HCT116 (cell line): ENCODE data around the gene TLR8. TPM values are rescaled to one million over a fixed set of nuclear protein-coding genes. Genes with fewer than 3 reads are reported as not detected.
"Not testable (repeated sequence)": the region's sequence is repeated elsewhere in the genome, so short reads cannot be mapped to it uniquely, and the experiment has no call there.

ENCODE experiments used
- ATAC-seq: fragments of 200-7000 bp; cut with Tn5 transposase; 2 replicates; pipeline ENCODE4 v1.9.1; 2020; ENCODE audit warnings: mild to moderate bottlenecking, moderate library complexity
- BruUV-seq: library from RNA; stranded (reverse); fragments of 400-500 nt; replicated peaks from 2 replicates; lab custom pipeline; 2021; lab: Mats Ljungman, UMichigan
- CTCF ChIA-PET: fragments of 300-600 bp; sonication (Branson Sonifier 250); formaldehyde crosslinking; loops from one replicate; lab custom pipeline; 2021; ENCODE audit warnings: antibody characterized with exemption; lab: Charles Lee
- POLR2A ChIA-PET: fragments of 300-600, 350-600 bp; sonication (Branson Sonifier 250); formaldehyde crosslinking; loops from one replicate; lab custom pipeline; 2021; ENCODE audit warnings: antibody characterized with exemption; lab: Charles Lee
- RAD21 ChIA-PET, 2 experiments: fragments of 300-600 bp; sonication (Branson Sonifier 250); formaldehyde crosslinking; loops; one replicate each; lab custom pipeline; 2023; ENCODE audit warnings: low total read pairs in 2 of 2; ENCODE audit not compliant: uncharacterized antibody in 2 of 2, unreplicated experiment in 2 of 2, low non-redundant PET in 1 of 2; lab: Charles Lee
- DNase-seq: peaks from one replicate; pipeline ENCODE4 v3.0.0-alpha.2; 2010; ENCODE audit warnings: low read depth, low spot score
- H2AFZ ChIP-seq: fragments of 200-600 bp; shearing (Covaris generic), sonication (generic); 2 replicates; pipeline ENCODE4 v1.6.1; 2017; ENCODE audit warnings: low read depth, mixed run types, mixed read lengths, antibody characterized with exemption, low read length; ENCODE audit not compliant: poor library complexity, severe bottlenecking
- H3K27ac ChIP-seq: 2 replicates; pipeline ENCODE4 v1.5.1; 2012; ENCODE audit warnings: low read depth, low read length
- H3K27me3 ChIP-seq: fragments of 200-600 bp; sonication (generic); 2 replicates; pipeline ENCODE4 v1.6.1; 2016; ENCODE audit warnings: mixed run types, low read length, mixed read lengths; ENCODE audit not compliant: insufficient read depth
- H3K36me3 ChIP-seq, 2 experiments: fragments of 200-500 bp in 1 of 2; fragments of 200-600 bp in 1 of 2; sonication (Bioruptor generic) in 1 of 2; sonication (generic) in 1 of 2; 2 replicates each; pipeline versions ENCODE4 v1.5.1 to v1.6.1; 2014 to 2016; ENCODE audit warnings: low read length in 2 of 2, inconsistent platforms in 1 of 2, mixed read lengths in 1 of 2, mixed run types in 1 of 2; ENCODE audit not compliant: insufficient read depth in 2 of 2, control insufficient read depth in 1 of 2
- H3K4me1 ChIP-seq, 2 experiments: fragments of 200-600 bp in 1 of 2; sonication (generic) in 1 of 2; 2 replicates each; pipeline versions ENCODE4 v1.5.1 to v1.6.1; 2012 to 2017; ENCODE audit warnings: low read length in 2 of 2, inconsistent platforms in 1 of 2, mild to moderate bottlenecking in 1 of 2, mixed read lengths in 1 of 2, mixed run types in 1 of 2, moderate library complexity in 1 of 2; ENCODE audit not compliant: insufficient read depth in 2 of 2, control insufficient read depth in 1 of 2
- H3K4me2 ChIP-seq: fragments of 200-600 bp; sonication (generic); 2 replicates; pipeline ENCODE4 v1.6.1; 2017; ENCODE audit warnings: mixed run types, low read length, mixed read lengths
- H3K4me3 ChIP-seq, 2 experiments: fragments of 200-600 bp in 1 of 2; sonication (generic) in 1 of 2; replicated peaks in 1 of 2; 2 replicates each; pipeline ENCODE4 v1.5.1; 2011 to 2016; ENCODE audit warnings: low read length in 2 of 2, control low read depth in 1 of 2, low read depth in 1 of 2, mild to moderate bottlenecking in 1 of 2, mixed read lengths in 1 of 2, mixed run types in 1 of 2
- H3K79me2 ChIP-seq: fragments of 200-600 bp; sonication (generic); 2 replicates; pipeline ENCODE4 v1.6.1; 2017; ENCODE audit warnings: mild to moderate bottlenecking, mixed run types, low read length, moderate library complexity, mixed read lengths; ENCODE audit not compliant: insufficient read depth
- H3K9ac ChIP-seq: fragments of 200-600 bp; sonication (generic); 2 replicates; pipeline ENCODE4 v1.6.1; 2016; ENCODE audit warnings: low read length, mixed read lengths
- H3K9me2 ChIP-seq: fragments of 200-600 bp; sonication (generic), shearing (Covaris generic); 2 replicates; pipeline ENCODE4 v1.6.1; 2017; ENCODE audit warnings: mixed run types, mild to moderate bottlenecking, moderate library complexity; ENCODE audit not compliant: insufficient read depth
- H3K9me3 ChIP-seq, 2 experiments: fragments of 200-500 bp in 1 of 2; fragments of 200-600 bp in 1 of 2; sonication (Bioruptor generic) in 1 of 2; sonication (generic) in 1 of 2; 2 replicates each; pipeline ENCODE4 v1.6.1; 2014 to 2017; ENCODE audit warnings: low read length in 2 of 2, mixed read lengths in 2 of 2, inconsistent platforms in 1 of 2, low read depth in 1 of 2, mild to moderate bottlenecking in 1 of 2, mixed run types in 1 of 2, moderate library complexity in 1 of 2; ENCODE audit not compliant: control insufficient read depth in 1 of 2, insufficient read depth in 1 of 2
- H4K20me1 ChIP-seq: fragments of 200-600 bp; sonication (generic), shearing (Covaris generic); 2 replicates; pipeline ENCODE4 v1.6.1; 2017; ENCODE audit warnings: mixed run types, mild to moderate bottlenecking, moderate library complexity; ENCODE audit not compliant: insufficient read depth
- POLR2A ChIP-seq: IDR thresholded peaks from 2 replicates; pipeline ENCODE4 v1.7.0; 2011; ENCODE audit warnings: borderline replicate concordance; ENCODE audit not compliant: insufficient read depth, insufficient read length; ENCODE audit errors: extremely low read depth
- intact Hi-C: fragments of 100-400 bp; cut with micrococcal nuclease; formaldehyde crosslinking; loops from 2 replicates; pipeline ENCODE4 v1.10.0; 2022
- total RNA-seq: library from RNA; stranded (reverse); gene quantifications from one replicate; pipeline ENCODE4 v1.2.1, GENCODE V29; 2021; ENCODE audit not compliant: unreplicated experiment

Gene TLR8
- total RNA-seq, 1 experiment from 2014 or later = not detected

GRCh38 chrX:12936947-12937346 is 30.5 kb downstream of the TLR8 start:
- ATAC-seq = no peak
- Histone ChIP-seq H3K9me3 (no peaks in the 10 kb centered on the region), H3K27me3 (no peaks in the 10 kb centered on the region), H3K4me3 (no peak overlapping the region), H2AFZ (no peak overlapping the region), H3K79me2 (no peaks in the 10 kb centered on the region), H4K20me1 (no peaks in the 10 kb centered on the region), H3K9me2 (no peaks in the 10 kb centered on the region), H3K9ac (no peak overlapping the region), H3K4me2 (no peak overlapping the region), H3K27ac (no peak overlapping the region), H3K36me3 (no peaks in the 10 kb centered on the region), H3K4me1 (no peaks in the 10 kb centered on the region)
- no peak for TF ChIP-seq POLR2A
- no TSS peak for BruUV-seq
- intact Hi-C loops = no loop called here
- DNase-seq = no peak
- RAD21 ChIA-PET = no interaction called here
- POLR2A ChIA-PET = no interaction called here
- CTCF ChIA-PET = no interaction called here

- BruUV-seq, H3K4me3 ChIP-seq, DNase-seq, H3K27ac ChIP-seq, H3K9me3 ChIP-seq, H3K36me3 ChIP-seq, H3K79me2 ChIP-seq, RAD21 ChIA-PET, POLR2A ChIA-PET, H3K4me1 ChIP-seq, H2AFZ ChIP-seq, H3K4me2 ChIP-seq, H3K27me3 ChIP-seq, H4K20me1 ChIP-seq, H3K9ac ChIP-seq, CTCF ChIA-PET, H3K9me2 ChIP-seq, ATAC-seq: not testable (repeated sequence)
- intact Hi-C loops = loop anchor here (10.0 kb wide), 1 partner anchor 704 kb away; no protein-coding TSS in a partner anchor
Observed at GRCh38 chrX:12940471-12940870, 34.1 kb downstream of the TLR8 start.

GRCh38 chrX:12943592-12943991 is 37.2 kb downstream of the TLR8 start:
- H3K9ac ChIP-seq, POLR2A ChIA-PET, H3K9me2 ChIP-seq, H3K9me3 ChIP-seq, H3K36me3 ChIP-seq, ATAC-seq, BruUV-seq, H3K79me2 ChIP-seq, H3K4me3 ChIP-seq, H3K27me3 ChIP-seq, H2AFZ ChIP-seq, RAD21 ChIA-PET, H4K20me1 ChIP-seq, H3K27ac ChIP-seq, DNase-seq, H3K4me2 ChIP-seq, CTCF ChIA-PET: not testable (repeated sequence)
- H3K4me1 ChIP-seq = peaks cover 9 to 11% of the 10 kb centered on the region in 2 experiments; a peak in 2 of 4 replicates
- intact Hi-C loops = loop anchor here (10.0 kb wide), 1 partner anchor 701 kb away; no protein-coding TSS in a partner anchor

- H3K79me2 ChIP-seq, DNase-seq, BruUV-seq, H3K9me3 ChIP-seq, H3K9me2 ChIP-seq, CTCF ChIA-PET, H3K4me2 ChIP-seq, H3K27ac ChIP-seq, ATAC-seq, H4K20me1 ChIP-seq, H3K9ac ChIP-seq, POLR2A ChIA-PET, H3K36me3 ChIP-seq, H2AFZ ChIP-seq, H3K4me3 ChIP-seq, H3K27me3 ChIP-seq, RAD21 ChIA-PET: not testable (repeated sequence)
- H3K4me1 ChIP-seq = peaks cover 9 to 11% of the 10 kb centered on the region in 2 experiments; a peak in 2 of 4 replicates
- intact Hi-C loops = loop anchor here (10.0 kb wide), 1 partner anchor 700 kb away; no protein-coding TSS in a partner anchor
Observed at GRCh38 chrX:12944452-12944851, 38.0 kb downstream of the TLR8 start.
